Activated naive CD4-positive, alpha-beta T cell treated with anti-CD3 and anti-CD28 coated beads, Interleukin-2, amount 10 ng/mL, durations not matched to agents 7 days and 5 days (primary cell): Measurements from ENCODE around the gene SPINK2.

Experiments used
- CTCF ChIA-PET: fragments of 350-600 bp; sonication (Branson Sonifier 250); formaldehyde crosslinking; loops from one replicate; lab custom pipeline; 2021; ENCODE audit warnings: antibody characterized with exemption; lab: Charles Lee
- DNase-seq: peaks from one replicate; pipeline ENCODE4 v3.0.0-alpha.2; 2020
- H3K27ac Mint-ChIP-seq: one replicate; pipeline ENCODE4 v1.8.0; 2021; ENCODE audit warnings: mild to moderate bottlenecking, moderate library complexity, mixed read lengths
- H3K27me3 Mint-ChIP-seq: one replicate; pipeline ENCODE4 v1.8.0; 2021; ENCODE audit warnings: mild to moderate bottlenecking, mixed read lengths
- H3K36me3 Mint-ChIP-seq: one replicate; pipeline ENCODE4 v1.8.0; 2021; ENCODE audit warnings: mixed read lengths
- H3K4me1 Mint-ChIP-seq: one replicate; pipeline ENCODE4 v1.8.0; 2021; ENCODE audit warnings: mixed read lengths
- H3K4me3 Mint-ChIP-seq: one replicate; pipeline ENCODE4 v1.8.0; 2021; ENCODE audit warnings: mild to moderate bottlenecking, moderate library complexity, mixed read lengths
- H3K9me3 Mint-ChIP-seq: one replicate; pipeline ENCODE4 v1.8.0; 2021; ENCODE audit warnings: mixed read lengths

SPINK2 gene

DNA sequence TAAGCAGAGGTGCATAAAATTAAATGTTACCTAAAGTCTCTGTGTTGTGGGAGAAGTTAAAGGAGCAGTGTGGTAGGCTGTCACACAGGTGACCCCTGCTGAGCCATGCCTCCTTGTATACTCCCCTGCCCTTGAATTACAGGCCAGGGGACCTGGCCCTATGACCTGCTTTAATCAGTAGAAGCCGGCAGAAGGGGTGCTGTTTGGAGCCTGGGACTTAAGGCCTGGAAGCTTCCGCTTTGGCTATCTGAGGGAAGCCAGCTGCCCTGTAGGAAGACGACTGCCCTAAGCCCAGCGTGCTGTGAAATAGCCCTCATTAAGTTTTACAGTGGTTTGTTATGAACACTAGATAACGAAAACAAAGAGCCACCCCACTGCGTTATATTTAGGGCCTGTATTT lies 34.1 kb downstream of the SPINK2 start:
- CTCF ChIA-PET: no interaction called here
- no peaks in the 10 kb centered on the region for H3K36me3 Mint-ChIP-seq
- H3K4me1 Mint-ChIP-seq: no peaks in the 10 kb centered on the region
- DNase-seq: no peak
- no peaks in the 10 kb centered on the region for H3K9me3 Mint-ChIP-seq
- H3K27ac Mint-ChIP-seq: no peak overlapping the region
- no peak overlapping the region for H3K4me3 Mint-ChIP-seq
- peaks cover 10% of the 10 kb centered on the region for H3K27me3 Mint-ChIP-seq

DNA sequence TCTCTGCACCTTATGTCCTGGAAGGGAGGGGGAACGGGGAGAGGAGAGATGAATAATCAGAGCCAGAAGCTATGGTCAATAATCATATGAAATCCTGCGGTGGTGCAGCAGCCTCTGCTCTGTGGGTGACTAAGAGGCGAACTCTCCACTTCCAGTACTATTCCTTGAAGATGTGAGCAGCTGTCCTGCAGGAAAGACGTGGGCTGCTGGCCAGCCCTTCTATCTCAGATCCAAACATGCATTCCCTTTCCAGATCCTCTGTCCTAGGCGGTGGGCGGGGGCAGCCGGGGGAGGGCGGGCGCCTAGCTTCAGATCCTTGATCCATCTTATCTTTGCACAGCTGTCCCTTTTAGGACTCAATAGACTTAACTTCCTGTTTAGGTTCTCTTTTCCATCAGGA lies 34.5 kb downstream of the SPINK2 start:
- H3K9me3 Mint-ChIP-seq: no peaks in the 10 kb centered on the region
- no peak for DNase-seq
- CTCF ChIA-PET: no interaction called here
- H3K4me1 Mint-ChIP-seq: no peaks in the 10 kb centered on the region
- no peak overlapping the region for H3K4me3 Mint-ChIP-seq
- H3K27me3 Mint-ChIP-seq: peaks cover 10% of the 10 kb centered on the region
- H3K27ac Mint-ChIP-seq: no peak overlapping the region
- H3K36me3 Mint-ChIP-seq: no peaks in the 10 kb centered on the region

DNA sequence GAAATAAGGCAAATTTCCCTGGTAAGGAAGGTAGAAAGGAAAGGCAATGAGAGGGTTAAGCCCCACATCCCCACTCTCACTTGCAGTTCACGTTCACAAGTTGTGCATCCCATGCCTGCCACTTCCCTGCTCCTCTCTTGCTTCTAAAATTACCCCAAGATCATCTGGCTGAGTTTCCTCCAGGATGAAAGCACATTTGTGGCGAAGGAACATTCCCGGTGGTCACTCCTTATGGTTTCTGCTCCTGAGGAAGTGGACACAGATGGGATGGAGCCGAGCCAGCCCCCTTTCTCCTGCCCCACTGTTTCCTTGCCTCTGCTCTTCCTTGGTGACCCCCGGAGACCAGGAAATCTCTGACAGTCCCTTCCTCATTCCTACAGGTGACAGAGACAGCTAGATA lies 37.5 kb downstream of the SPINK2 start:
- CTCF ChIA-PET: no interaction called here
- Mint-ChIP-seq H3K4me3 (no peak overlapping the region), H3K27ac (no peak overlapping the region), H3K36me3 (no peaks in the 10 kb centered on the region), H3K4me1 (no peaks in the 10 kb centered on the region), H3K27me3 (peaks cover 6% of the 10 kb centered on the region), H3K9me3 (no peaks in the 10 kb centered on the region)
- no peak for DNase-seq

DNA sequence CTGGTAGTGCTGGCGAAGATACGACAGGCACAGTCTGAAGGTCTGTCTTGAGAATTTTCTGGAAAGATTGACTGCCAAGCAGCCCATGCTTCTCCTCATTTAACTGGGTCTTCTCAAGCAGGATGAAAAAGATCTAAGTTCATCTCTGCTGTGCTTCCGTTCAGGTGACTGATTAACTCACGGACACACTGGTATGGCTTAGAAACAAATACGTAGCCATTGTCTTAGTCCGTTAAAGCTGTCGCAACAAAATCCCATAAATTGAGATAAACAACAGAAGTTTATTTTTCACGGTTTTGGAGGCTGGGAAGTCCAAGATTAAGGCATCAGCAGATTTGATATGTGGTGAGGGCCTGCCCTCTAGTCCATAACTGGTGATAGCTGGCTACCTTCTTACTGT lies 39.5 kb downstream of the SPINK2 start:
- H3K36me3 Mint-ChIP-seq: no peaks in the 10 kb centered on the region
- H3K9me3 Mint-ChIP-seq: no peaks in the 10 kb centered on the region
- H3K27ac Mint-ChIP-seq: no peak overlapping the region
- peaks cover 6% of the 10 kb centered on the region for H3K27me3 Mint-ChIP-seq
- CTCF ChIA-PET: no interaction called here
- H3K4me3 Mint-ChIP-seq: no peak overlapping the region
- DNase-seq: no peak
- H3K4me1 Mint-ChIP-seq: no peaks in the 10 kb centered on the region

DNA sequence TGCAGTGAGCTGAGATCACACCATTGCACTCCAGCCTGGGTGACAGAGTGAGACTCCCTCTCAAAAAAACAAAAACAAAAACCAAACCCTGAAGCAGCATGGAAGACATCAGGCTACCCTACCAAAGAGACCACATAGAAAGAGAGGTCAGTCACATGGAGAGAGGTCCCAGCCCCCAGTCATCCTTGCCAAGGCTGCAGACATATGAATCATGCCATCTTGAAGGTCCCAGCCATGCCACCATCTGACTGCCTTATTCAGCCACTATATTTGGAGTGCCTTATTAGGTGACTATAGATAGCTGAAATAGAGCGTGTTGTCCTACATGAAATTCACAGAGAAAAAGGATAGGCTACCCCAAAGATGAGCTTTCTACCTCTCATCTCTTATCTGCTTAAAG lies 48.2 kb downstream of the SPINK2 start:
- Mint-ChIP-seq H3K4me3 (no peak overlapping the region), H3K27me3 (no peaks in the 10 kb centered on the region), H3K27ac (no peak overlapping the region), H3K4me1 (no peaks in the 10 kb centered on the region), H3K9me3 (no peaks in the 10 kb centered on the region), H3K36me3 (no peaks in the 10 kb centered on the region)
- CTCF ChIA-PET: no interaction called here
- DNase-seq: no peak

DNA sequence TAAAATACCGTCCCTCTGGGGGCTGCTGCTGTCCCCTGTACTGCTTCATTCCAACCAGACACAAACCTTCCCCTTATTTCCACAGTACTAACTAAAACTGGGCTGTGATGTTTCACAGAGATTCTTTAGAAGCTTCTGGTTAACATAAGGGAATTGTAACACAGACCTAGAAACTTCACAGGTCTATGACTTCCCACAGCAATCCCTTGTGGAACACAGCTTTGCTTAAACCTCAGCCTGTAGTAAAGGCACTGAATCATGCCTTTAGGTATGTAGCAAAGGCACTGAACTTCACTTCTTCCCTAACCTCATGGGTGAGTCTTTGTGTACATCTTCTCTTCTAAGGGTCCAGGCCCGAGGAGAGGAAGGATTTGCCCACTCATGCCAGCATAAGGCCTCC lies 49.4 kb downstream of the SPINK2 start:
- CTCF ChIA-PET: no interaction called here
- Mint-ChIP-seq H3K27ac (no peak overlapping the region), H3K4me3 (no peak overlapping the region), H3K36me3 (no peaks in the 10 kb centered on the region), H3K4me1 (no peaks in the 10 kb centered on the region), H3K27me3 (no peaks in the 10 kb centered on the region), H3K9me3 (no peaks in the 10 kb centered on the region)
- no peak for DNase-seq

DNA sequence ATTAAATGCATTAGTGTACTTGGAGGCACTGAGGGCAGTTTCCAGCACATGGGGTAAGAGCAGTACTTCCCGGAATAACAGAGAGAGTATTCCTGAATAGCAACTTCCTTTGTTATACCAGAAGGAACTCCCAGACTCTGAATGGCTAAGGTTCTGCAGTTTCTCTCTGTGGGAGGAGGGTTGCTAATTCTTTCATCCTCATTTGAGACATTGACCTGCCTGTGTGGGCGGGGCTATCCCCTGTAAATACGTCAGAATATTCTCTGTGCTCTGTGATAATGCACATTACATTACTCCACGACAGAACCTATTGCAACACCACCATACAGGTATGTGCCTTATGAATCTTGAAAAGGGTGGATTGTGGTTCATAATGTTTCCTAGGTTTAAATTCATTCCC lies 52.7 kb downstream of the SPINK2 start:
- Mint-ChIP-seq H3K4me1 (no peaks in the 10 kb centered on the region), H3K27me3 (peaks cover 5% of the 10 kb centered on the region), H3K27ac (no peak overlapping the region), H3K4me3 (no peak overlapping the region), H3K36me3 (no peaks in the 10 kb centered on the region), H3K9me3 (no peaks in the 10 kb centered on the region)
- no peak for DNase-seq
- CTCF ChIA-PET: no interaction called here

DNA sequence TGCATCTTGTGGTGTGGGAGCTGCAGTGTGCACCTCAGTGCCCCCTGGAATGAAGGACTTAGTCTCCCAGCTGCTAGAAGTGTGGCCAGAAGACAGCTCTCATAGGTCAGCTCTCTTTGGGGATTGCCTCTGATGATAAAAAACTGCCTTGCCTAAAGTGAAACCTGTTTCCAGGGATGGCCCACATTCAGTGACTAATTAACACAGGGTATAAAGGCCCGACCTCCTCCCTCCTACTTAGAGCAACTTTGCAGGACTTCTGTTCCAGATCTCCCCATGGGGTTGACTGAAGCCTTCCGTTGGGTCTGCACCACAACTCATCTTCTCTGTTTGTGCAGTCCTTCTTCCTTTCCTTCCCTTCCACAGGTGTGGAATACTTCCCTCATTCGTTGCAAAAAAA lies 53.2 kb downstream of the SPINK2 start:
- H3K4me1 Mint-ChIP-seq: no peaks in the 10 kb centered on the region
- no peaks in the 10 kb centered on the region for H3K36me3 Mint-ChIP-seq
- H3K4me3 Mint-ChIP-seq: no peak overlapping the region
- H3K27me3 Mint-ChIP-seq: peaks cover 6% of the 10 kb centered on the region
- no peaks in the 10 kb centered on the region for H3K9me3 Mint-ChIP-seq
- H3K27ac Mint-ChIP-seq: no peak overlapping the region
- CTCF ChIA-PET: no interaction called here
- DNase-seq: no peak

DNA sequence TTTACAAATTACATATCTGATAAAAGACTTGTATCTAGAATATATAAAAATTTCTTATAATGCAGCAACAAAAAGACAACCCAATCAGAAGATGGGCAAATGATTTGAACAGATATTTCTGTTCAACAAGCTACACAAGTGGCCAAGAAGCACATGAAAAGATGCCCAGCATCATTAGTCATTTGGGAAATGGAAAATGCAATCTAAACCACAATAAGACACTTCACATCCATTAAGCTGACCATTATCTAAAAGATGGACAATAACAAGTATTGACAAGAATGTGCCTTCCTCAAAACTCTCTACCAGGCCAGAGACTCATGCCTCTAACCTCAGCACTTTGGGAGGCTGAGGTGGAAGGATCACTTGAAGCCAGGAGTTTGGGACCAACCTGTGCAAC lies 53.9 kb downstream of the SPINK2 start:
- no peaks in the 10 kb centered on the region for H3K9me3 Mint-ChIP-seq
- CTCF ChIA-PET: no interaction called here
- H3K4me1 Mint-ChIP-seq: peaks cover under 1% of the 10 kb centered on the region
- no peak for DNase-seq
- no peaks in the 10 kb centered on the region for H3K36me3 Mint-ChIP-seq
- peaks cover 11% of the 10 kb centered on the region for H3K27me3 Mint-ChIP-seq
- H3K27ac Mint-ChIP-seq: no peak overlapping the region
- H3K4me3 Mint-ChIP-seq: no peak overlapping the region

DNA sequence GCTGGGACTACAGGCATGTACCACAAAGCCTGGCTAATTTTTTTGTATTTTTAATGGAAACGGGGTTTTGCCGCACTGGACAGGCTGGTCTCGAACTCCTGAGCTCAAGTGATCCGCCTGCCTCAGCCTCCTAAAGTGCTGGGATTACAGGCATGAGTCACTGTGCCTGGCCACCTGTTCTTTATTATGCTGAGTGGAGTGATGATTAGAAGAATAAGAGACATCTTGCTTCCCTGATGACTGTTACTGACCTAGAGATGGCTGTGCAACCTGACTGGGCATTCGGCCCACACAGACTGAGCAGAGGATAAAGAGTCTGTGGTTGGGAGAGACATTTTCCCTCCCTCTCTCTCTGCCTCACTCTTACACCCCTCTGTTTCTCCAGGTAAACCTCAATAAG lies 56.7 kb downstream of the SPINK2 start:
- H3K36me3 Mint-ChIP-seq: no peaks in the 10 kb centered on the region
- peaks cover 26% of the 10 kb centered on the region for H3K27me3 Mint-ChIP-seq
- no peak for DNase-seq
- H3K9me3 Mint-ChIP-seq: no peaks in the 10 kb centered on the region
- peaks cover 7% of the 10 kb centered on the region for H3K4me1 Mint-ChIP-seq
- no peak overlapping the region for H3K27ac Mint-ChIP-seq
- H3K4me3 Mint-ChIP-seq: no peak overlapping the region
- CTCF ChIA-PET: interaction anchor here (0.6 kb wide), 1 partner anchor 25 kb away, joined by 4 read pairs; no protein-coding TSS in a partner anchor

DNA sequence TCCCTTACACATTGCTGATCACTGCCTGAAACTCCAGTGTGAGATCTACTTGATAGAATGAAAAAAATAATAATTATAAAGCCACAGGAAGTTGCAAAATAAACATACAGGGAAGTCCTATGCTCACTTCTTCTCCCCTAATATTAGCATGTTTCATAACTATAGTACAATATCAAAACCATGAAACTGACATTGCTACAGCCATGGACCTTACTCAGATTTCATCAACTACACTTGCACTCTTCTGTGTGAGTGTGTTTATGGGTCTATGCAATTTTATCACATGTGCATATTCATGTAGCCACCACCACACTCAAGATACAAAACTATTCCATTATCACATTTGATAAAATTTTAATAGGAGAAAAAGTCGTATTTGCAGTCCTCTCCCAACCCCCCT lies 57.3 kb downstream of the SPINK2 start:
- Mint-ChIP-seq H3K4me1 (peaks cover 12% of the 10 kb centered on the region), H3K27me3 (peaks cover 26% of the 10 kb centered on the region), H3K36me3 (no peaks in the 10 kb centered on the region), H3K9me3 (no peaks in the 10 kb centered on the region), H3K4me3 (no peak overlapping the region), H3K27ac (no peak overlapping the region)
- no peak for DNase-seq
- CTCF ChIA-PET: interaction anchor here (0.7 kb wide), 1 partner anchor 56 kb away, joined by 3 read pairs; no protein-coding TSS in a partner anchor

DNA sequence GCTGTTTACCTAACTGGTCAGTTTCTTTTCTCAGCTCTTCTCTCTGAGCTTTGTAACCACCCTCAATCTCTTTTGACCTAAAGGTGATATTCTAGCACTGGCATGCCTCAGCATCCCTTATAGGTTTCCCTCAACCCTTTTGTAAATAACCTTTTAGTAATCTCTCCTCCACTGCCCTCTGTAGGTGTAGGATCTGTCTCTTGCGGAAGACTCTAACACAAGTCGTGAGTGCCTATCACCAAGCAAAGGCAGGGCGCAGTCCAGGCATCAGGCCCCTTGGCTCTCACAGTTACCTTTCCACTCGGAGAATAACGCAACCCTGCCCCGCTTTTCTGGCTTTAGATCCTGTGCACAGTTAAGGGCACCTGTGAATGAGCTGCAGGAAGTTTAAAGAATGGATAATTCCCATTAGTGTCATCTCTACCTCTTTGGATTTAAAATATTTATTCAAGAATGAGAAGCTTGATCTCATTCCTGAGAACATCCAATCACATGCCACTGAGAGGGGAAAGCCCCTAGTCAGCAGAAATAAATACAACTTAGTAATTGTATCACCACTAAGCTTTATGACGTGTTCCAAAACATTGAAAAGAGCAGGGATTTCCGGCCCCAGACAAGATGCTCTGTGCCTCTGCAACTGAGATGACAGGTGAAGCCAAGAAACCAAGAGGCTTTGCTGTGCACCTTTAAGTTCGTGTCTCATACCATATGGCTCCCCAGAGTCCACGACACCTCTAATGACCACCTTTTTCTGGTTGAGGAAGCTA lies 58.8 kb downstream of the SPINK2 start:
- DNase-seq: no peak
- CTCF ChIA-PET: interaction anchor here (1.0 kb wide), 2 partner anchors 74 to 338 kb away, joined by 3 to 4 read pairs; no protein-coding TSS in a partner anchor
- H3K4me3 Mint-ChIP-seq: no peak overlapping the region
- no peaks in the 10 kb centered on the region for H3K36me3 Mint-ChIP-seq
- H3K9me3 Mint-ChIP-seq: no peaks in the 10 kb centered on the region
- H3K4me1 Mint-ChIP-seq: peaks cover 27% of the 10 kb centered on the region
- H3K27me3 Mint-ChIP-seq: peaks cover 26% of the 10 kb centered on the region
- no peak overlapping the region for H3K27ac Mint-ChIP-seq

DNA sequence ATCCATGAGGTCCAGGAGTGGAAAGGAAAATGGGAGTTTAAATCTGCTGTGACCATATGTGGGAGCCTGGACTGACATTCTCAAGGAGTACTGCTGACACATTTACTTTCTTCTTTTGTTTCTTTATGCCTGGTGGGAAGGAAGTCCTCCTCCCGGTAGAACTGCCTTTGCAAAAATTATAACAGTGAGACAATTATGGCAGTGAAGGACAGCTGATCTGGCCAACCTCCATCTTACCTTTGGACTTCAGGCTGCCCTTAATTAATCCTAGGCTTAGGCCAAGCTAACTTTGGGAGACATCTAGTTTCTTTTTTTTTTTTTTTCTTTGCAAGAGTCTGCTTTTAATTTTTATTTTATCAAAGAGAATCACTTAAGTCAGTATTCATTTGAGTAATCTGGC lies 61.3 kb downstream of the SPINK2 start:
- DNase-seq: no peak
- peak overlapping the region; percentile 55 for H3K27ac Mint-ChIP-seq
- no peaks in the 10 kb centered on the region for H3K36me3 Mint-ChIP-seq
- H3K27me3 Mint-ChIP-seq: peaks cover 26% of the 10 kb centered on the region
- peaks cover 50% of the 10 kb centered on the region for H3K4me1 Mint-ChIP-seq
- H3K9me3 Mint-ChIP-seq: no peaks in the 10 kb centered on the region
- no peak overlapping the region for H3K4me3 Mint-ChIP-seq
- CTCF ChIA-PET: no interaction called here
